Epithelial cell of esophagus (primary cell): Measurements from ENCODE around the gene SUMF2.
"Not testable (repeated sequence)": the region's sequence is repeated elsewhere in the genome, so short reads cannot be mapped to it uniquely, and the experiment has no call there.

ENCODE experiments used
- DNase-seq: peaks from one replicate; pipeline ENCODE4 v3.0.0; 2010; ENCODE audit warnings: low read depth
- H3K4me3 ChIP-seq: 2 replicates; pipeline ENCODE4 v1.5.1; 2011; ENCODE audit warnings: mild to moderate bottlenecking, low read length, control low read depth
- CTCF ChIP-seq: IDR thresholded peaks from 2 replicates; pipeline ENCODE4 v1.5.1; 2011; ENCODE audit warnings: low read depth, mild to moderate bottlenecking, low read length, control low read depth, inconsistent platforms; ENCODE audit not compliant: insufficient read depth; ENCODE audit errors: missing control alignments

Gene SUMF2

DNA sequence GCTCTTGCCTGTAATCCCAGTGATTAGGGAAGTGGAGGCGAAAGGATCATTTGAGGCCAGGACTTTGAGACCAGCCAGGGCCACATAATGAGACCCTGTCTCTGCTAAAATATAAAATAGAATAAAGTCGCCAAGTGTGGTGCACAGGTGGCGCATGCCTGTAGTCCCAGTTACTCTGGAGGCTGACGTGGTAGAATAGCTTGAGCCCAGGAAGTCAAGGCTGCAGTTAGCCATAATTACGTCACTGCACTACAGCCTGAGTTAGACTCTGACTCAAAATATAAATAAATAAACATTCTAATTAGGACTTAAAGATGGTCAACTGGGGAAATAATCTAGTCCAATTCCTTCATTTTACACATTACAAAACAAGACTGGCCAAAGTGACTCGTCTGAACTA lies 41.4 kb downstream of the SUMF2 start:
- TF ChIP-seq CTCF: no peak
- peak; percentile 86 for DNase-seq
- peak overlapping the region; percentile 99 for H3K4me3 ChIP-seq

DNA sequence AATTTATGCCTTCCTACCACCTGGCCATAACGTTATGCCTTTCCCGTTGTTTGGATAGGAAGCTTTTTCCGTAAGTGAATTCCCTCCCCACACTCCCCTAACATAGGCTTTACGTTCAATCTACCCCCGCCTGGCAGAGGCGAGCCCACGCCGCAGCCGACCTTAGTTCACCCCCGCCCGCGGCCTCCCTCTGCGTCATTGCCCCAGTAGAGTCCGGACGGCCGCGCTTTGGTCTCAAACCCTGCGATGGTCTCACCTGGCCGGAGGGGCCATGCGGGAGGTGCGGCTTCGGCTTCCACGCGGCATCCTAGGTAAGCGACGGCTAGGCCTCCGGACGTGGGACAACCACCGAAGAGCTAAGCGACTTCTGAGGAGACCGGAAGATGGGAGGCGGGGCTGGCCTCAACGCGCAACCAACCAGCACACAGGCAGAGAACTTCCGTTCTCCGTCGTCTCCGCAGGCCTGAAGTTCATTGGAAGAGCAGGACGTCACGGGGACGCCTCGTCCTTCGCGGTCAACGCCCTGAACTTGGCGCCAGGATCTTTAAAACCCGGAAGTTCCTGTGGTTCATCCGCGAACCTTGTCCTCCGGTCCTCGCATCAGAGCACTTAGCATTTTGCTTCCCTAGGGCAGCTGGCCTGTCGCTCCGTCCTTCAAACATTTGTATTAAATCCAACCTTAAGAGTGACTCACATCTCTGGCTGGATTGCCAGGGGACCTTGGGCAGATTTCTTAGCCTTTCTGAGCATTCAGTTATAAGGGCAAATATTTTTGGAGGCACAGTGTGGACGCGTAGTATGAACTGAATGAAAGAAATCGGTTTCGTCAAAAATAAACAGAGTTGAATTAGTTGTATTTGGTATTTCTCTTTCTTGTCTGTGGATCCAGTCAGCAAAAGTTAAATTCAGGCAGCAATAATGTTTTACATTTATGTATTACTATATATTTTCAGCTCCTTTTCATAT lies 42.3 kb downstream of the SUMF2 start, which contains the start of gene CHCHD2:
Gene CHCHD2 (minus strand): TSS at position 369 of the 966 bp plus-strand sequence. CDS start 63 bp downstream, at position 306.
- H3K4me3 ChIP-seq: peak within 1 kb of the TSS; percentile 99
- DNase-seq: peak; percentile 99
- no peak for TF ChIP-seq CTCF

GRCh38 chr7:56107954-56108258 lies 43.8 kb downstream of the SUMF2 start:
- TF ChIP-seq CTCF: no peak
- DNase-seq: no peak
- no peak overlapping the region for H3K4me3 ChIP-seq

GRCh38 chr7:56110611-56111010 lies 46.5 kb downstream of the SUMF2 start:
- TF ChIP-seq CTCF: no peak
- DNase-seq: no peak
- no peak overlapping the region for H3K4me3 ChIP-seq

DNA sequence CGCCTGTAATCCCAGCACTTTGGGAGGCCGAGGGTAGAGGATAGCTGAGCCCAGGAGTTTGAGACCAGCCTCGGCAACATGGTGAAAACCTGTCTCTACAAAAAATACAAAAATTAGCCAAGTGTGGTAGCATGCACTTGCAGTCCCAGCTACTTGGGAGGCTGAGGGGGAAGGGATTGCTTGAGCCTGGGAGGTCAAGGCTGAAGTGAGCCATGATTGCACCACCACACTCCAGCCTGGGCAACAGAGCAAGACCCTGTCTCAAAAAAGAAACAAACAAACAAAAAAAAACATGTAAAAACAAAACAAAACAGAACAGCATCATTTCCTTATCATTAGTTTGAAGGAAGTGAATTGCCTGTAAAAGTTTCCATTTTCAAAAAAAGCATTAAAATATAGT lies 48.2 kb downstream of the SUMF2 start:
- not testable (repeated sequence) for DNase-seq, H3K4me3 ChIP-seq

- peak within 1 kb of the TSS; percentile 19 for H3K4me3 ChIP-seq
- no peak for TF ChIP-seq CTCF
- DNase-seq: peak; percentile 31
Measured at GRCh38 chr7:56115852-56116538, 51.9 kb downstream of the SUMF2 start, which contains the start of gene NUPR2. NUPR2 (minus strand) TSS chr7:56116417; CDS start chr7:56116314, 103 bp downstream.

DNA sequence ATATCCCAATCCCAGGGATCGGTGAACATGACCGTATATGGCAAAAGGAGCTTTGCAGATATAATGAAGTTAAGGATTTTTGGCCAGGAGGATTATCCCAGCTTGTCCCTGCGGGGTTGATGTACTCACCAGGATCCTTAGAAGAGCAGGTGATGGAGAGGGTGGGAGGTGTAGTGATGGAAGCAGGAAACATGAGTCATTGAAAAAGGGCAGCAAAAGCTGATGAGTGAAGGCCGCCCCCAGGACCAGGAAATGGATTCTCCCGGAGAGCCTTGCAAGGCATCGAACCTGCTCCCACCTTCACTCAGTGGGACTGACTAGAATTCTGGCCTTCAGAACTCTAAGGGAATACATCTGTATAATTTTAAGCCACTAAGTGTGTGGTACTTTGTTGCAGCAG lies 57.4 kb downstream of the SUMF2 start:
- DNase-seq: no peak
- H3K4me3 ChIP-seq: no peak overlapping the region
- TF ChIP-seq CTCF: no peak
